Measurements from ENCODE around the gene MDH2.

- TF ChIP-seq POLR2A (IDR thresholded peaks at IDR 0.05; ENCODE audit: low read depth) (no peak), EP300 (IDR thresholded peaks at IDR 0.05) (no peak), POLR2AphosphoS5 (IDR thresholded peaks at IDR 0.05) (no peak)
- TF ChIP-seq, protein P1, sequence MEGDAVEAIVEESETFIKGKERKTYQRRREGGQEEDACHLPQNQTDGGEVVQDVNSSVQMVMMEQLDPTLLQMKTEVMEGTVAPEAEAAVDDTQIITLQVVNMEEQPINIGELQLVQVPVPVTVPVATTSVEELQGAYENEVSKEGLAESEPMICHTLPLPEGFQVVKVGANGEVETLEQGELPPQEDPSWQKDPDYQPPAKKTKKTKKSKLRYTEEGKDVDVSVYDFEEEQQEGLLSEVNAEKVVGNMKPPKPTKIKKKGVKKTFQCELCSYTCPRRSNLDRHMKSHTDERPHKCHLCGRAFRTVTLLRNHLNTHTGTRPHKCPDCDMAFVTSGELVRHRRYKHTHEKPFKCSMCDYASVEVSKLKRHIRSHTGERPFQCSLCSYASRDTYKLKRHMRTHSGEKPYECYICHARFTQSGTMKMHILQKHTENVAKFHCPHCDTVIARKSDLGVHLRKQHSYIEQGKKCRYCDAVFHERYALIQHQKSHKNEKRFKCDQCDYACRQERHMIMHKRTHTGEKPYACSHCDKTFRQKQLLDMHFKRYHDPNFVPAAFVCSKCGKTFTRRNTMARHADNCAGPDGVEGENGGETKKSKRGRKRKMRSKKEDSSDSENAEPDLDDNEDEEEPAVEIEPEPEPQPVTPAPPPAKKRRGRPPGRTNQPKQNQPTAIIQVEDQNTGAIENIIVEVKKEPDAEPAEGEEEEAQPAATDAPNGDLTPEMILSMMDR (IDR thresholded peaks at IDR 0.05): no peak
Measured at GRCh38 chr7:76089865-76090475, 42.1 kb downstream of the MDH2 start.
